Endothelial cell of umbilical vein (primary cell): Measurements from ENCODE around the gene COPS3. TPM values are rescaled to one million over a fixed set of nuclear protein-coding genes. Genes with fewer than 3 reads are reported as not detected.

Experiments
- BruUV-seq: library from RNA; stranded (reverse); fragments of 400-500 nt; replicated peaks from 2 replicates; lab custom pipeline; 2021; lab: Mats Ljungman, UMichigan
- CTCF ChIA-PET: fragments of 300-600, 350-600 bp; sonication (Branson Sonifier 250); formaldehyde crosslinking; loops from one replicate; lab custom pipeline; 2021; ENCODE audit warnings: antibody characterized with exemption, inconsistent platforms; lab: Charles Lee
- POLR2A ChIA-PET: fragments of 300-600, 350-600 bp; sonication (Branson Sonifier 250); formaldehyde crosslinking; loops from one replicate; lab custom pipeline; 2021; ENCODE audit warnings: antibody characterized with exemption, inconsistent platforms; lab: Charles Lee
- DNase-seq: peaks from one replicate; pipeline ENCODE4 v3.0.0-alpha.2; 2011; ENCODE audit warnings: low read depth, low spot score
- FAIRE-seq: peaks from 2 replicates; lab custom pipeline; 2011; peaks lifted over from hg19 to GRCh38; lab: Jason Lieb, UNC
- H2AFZ ChIP-seq: 2 replicates; pipeline ENCODE4 v1.6.0; 2012; ENCODE audit warnings: low read depth, low read length, control low read depth, inconsistent platforms
- H3K27ac ChIP-seq: 2 replicates; pipeline ENCODE4 v1.5.1; 2011; ENCODE audit warnings: low read depth, mild to moderate bottlenecking, control low read depth, low read length, moderate library complexity; ENCODE audit not compliant: insufficient read depth
- H3K27me3 ChIP-seq, 2 experiments: 2 replicates each; pipeline versions ENCODE4 v1.6.0 to v1.6.1; 2011; ENCODE audit warnings: low read length in 2 of 2, mixed read lengths in 1 of 2; ENCODE audit not compliant: control insufficient read depth in 2 of 2, insufficient read depth in 2 of 2
- H3K36me3 ChIP-seq, 2 experiments: 2 replicates in 1 of 2; 3 replicates in 1 of 2; pipeline ENCODE4 v1.5.1; 2011; ENCODE audit warnings: low read length in 2 of 2, mild to moderate bottlenecking in 1 of 2, moderate library complexity in 1 of 2; ENCODE audit not compliant: control insufficient read depth in 2 of 2, insufficient read depth in 2 of 2; ENCODE audit errors: extremely low read depth in 1 of 2
- H3K4me1 ChIP-seq: 3 replicates; pipeline ENCODE4 v1.5.1; 2011; ENCODE audit warnings: mild to moderate bottlenecking, low read length; ENCODE audit not compliant: control insufficient read depth, insufficient read depth; ENCODE audit errors: extremely low read depth
- H3K4me2 ChIP-seq: 2 replicates; pipeline ENCODE4 v1.6.1; 2011; ENCODE audit warnings: low read length, control low read depth, mixed read lengths; ENCODE audit not compliant: insufficient read depth
- H3K4me3 ChIP-seq, 3 experiments: fragments of 200-600 bp in 1 of 3; sonication (generic), shearing (Covaris generic) in 1 of 3; replicated peaks in 1 of 3; 2 replicates each; pipeline ENCODE4 v1.5.1; 2011 to 2016; ENCODE audit warnings: control low read depth in 3 of 3, low read length in 3 of 3, mild to moderate bottlenecking in 2 of 3, inconsistent platforms in 1 of 3, low read depth in 1 of 3, moderate library complexity in 1 of 3; ENCODE audit not compliant: insufficient read depth in 1 of 3
- H3K79me2 ChIP-seq: 2 replicates; pipeline ENCODE4 v1.6.0; 2012; ENCODE audit warnings: low read length, inconsistent platforms; ENCODE audit not compliant: control insufficient read depth, insufficient read depth
- H3K9ac ChIP-seq: replicated peaks from 2 replicates; pipeline ENCODE3; 2011; ENCODE audit warnings: low read length, control low read depth; ENCODE audit not compliant: insufficient read depth; ENCODE audit errors: extremely low read depth
- H3K9me1 ChIP-seq: replicated peaks from 3 replicates; pipeline ENCODE4 v1.6.0; 2011; ENCODE audit warnings: mild to moderate bottlenecking, low read length; ENCODE audit not compliant: control insufficient read depth, insufficient read depth; ENCODE audit errors: extremely low read depth
- H3K9me3 ChIP-seq: replicated peaks from 2 replicates; pipeline ENCODE4 v1.5.1; 2012; ENCODE audit warnings: low read length, inconsistent platforms; ENCODE audit not compliant: control insufficient read depth, insufficient read depth
- H4K20me1 ChIP-seq: replicated peaks from 2 replicates; pipeline ENCODE3; 2011; ENCODE audit warnings: mild to moderate bottlenecking, low read length; ENCODE audit not compliant: control insufficient read depth, insufficient read depth; ENCODE audit errors: extremely low read depth
- CTCF ChIP-seq, 2 donors: IDR thresholded peaks; 1 replicate in 1 of 2; 2 replicates in 1 of 2; pipeline ENCODE4 v1.5.1; 2011; ENCODE audit warnings: low read length in 2 of 2, mild to moderate bottlenecking in 2 of 2, moderate library complexity in 2 of 2, control low read depth in 1 of 2, inconsistent platforms in 1 of 2, low read depth in 1 of 2; ENCODE audit not compliant: insufficient read depth in 1 of 2; ENCODE audit errors: extremely low read depth in 1 of 2
- EZH2 ChIP-seq: IDR thresholded peaks from 2 replicates; pipeline ENCODE4 v1.6.1; 2012; ENCODE audit warnings: borderline replicate concordance, low read depth, mild to moderate bottlenecking, moderate library complexity, low read length, inconsistent platforms; ENCODE audit not compliant: severe bottlenecking
- FOS ChIP-seq: IDR thresholded peaks from 2 replicates; pipeline ENCODE4 v1.6.1; 2011; ENCODE audit warnings: mild to moderate bottlenecking, low read length, moderate library complexity, borderline replicate concordance; ENCODE audit not compliant: insufficient read depth
- GATA2 ChIP-seq: IDR thresholded peaks from 2 replicates; pipeline ENCODE4 v1.7.0; 2011; ENCODE audit warnings: low read depth, mild to moderate bottlenecking, moderate library complexity, mixed read lengths, low read length; ENCODE audit not compliant: insufficient read length, insufficient read depth
- JUN ChIP-seq: IDR thresholded peaks from 2 replicates; pipeline ENCODE4 v1.6.1; 2011; ENCODE audit warnings: borderline replicate concordance, low read depth; ENCODE audit not compliant: insufficient read length, insufficient read depth
- MAX ChIP-seq: IDR thresholded peaks from 2 replicates; pipeline ENCODE4 v1.6.1; 2011; ENCODE audit not compliant: insufficient read depth, insufficient read length
- MYC ChIP-seq: IDR thresholded peaks from one replicate; pipeline ENCODE4 v1.6.1; 2011; ENCODE audit warnings: mild to moderate bottlenecking, low read depth, low read length
- POLR2A ChIP-seq: IDR thresholded peaks from 2 replicates; pipeline ENCODE4 v1.6.1; 2012; ENCODE audit warnings: low read depth, mild to moderate bottlenecking, control low read depth, low read length
- POLR2AphosphoS5 ChIP-seq: IDR thresholded peaks from 2 replicates; pipeline ENCODE4 v1.6.1; 2012; ENCODE audit warnings: low read depth, mild to moderate bottlenecking, control low read depth, low read length, moderate library complexity; ENCODE audit not compliant: insufficient read depth
- dilution Hi-C: fragments of 300-500 bp; cut with MboI; formaldehyde crosslinking; loops from one replicate; pipeline ENCODE4 v1.15.0; 2019; ENCODE audit warnings: low sequenced_read_pairs; ENCODE audit not compliant: extremely low pct_ligation_motif_present
- intact Hi-C: fragments of 100-400 bp; cut with micrococcal nuclease; formaldehyde crosslinking; loops from one replicate; pipeline ENCODE4 v1.10.0; 2022
- polyA plus RNA-seq, 4 experiments: library from polyadenylated mRNA; depleted of rRNA in 3 of 4; stranded (reverse) in 3 of 4; unstranded in 1 of 4; fragments of >200 nt; gene quantifications; 2 replicates each; pipeline versions ENCODE4 v1.2.1 to v1.2.3, GENCODE V29; 2011 to 2012; ENCODE audit warnings: missing spikeins in 1 of 4
- total RNA-seq: library from RNA; stranded (reverse); gene quantifications from 2 replicates; pipeline ENCODE4 v1.2.3, GENCODE V29; 2021

The COPS3 gene
- total and polyA plus RNA-seq, 2 donors (not counting 3 experiments of a cell fraction or from before 2014, with no cell fraction given), result 54.8 to 80.9 TPM

GRCh38 chr17:17252149-17252661 is 28.8 kb downstream of the COPS3 start:
- dilution Hi-C loops (no loop called here), intact Hi-C loops (no loop called here)
- ChIA-PET POLR2A (no interaction called here), CTCF (interaction anchor here (1.0 kb wide), 1 partner anchor 8 kb away, joined by 3 read pairs; no protein-coding TSS in a partner anchor)
- no peaks in the 10 kb centered on the region for H4K20me1 ChIP-seq
- H2AFZ ChIP-seq, result no peak overlapping the region
- no peak for TF ChIP-seq MAX
- TF ChIP-seq MYC, result no peak
- no peak for TF ChIP-seq EZH2
- TF ChIP-seq POLR2AphosphoS5, result no peak
- TF ChIP-seq JUN, result no peak
- TF ChIP-seq GATA2, result no peak
- no peak for TF ChIP-seq CTCF (IDR thresholded peaks at IDR 0.05; ENCODE audit: extremely low read depth in 1 of 2, insufficient read depth in 1 of 2, low read depth in 1 of 2, low read length in 2 of 2)
- TF ChIP-seq FOS, result no peak
- TF ChIP-seq POLR2A, result no peak
- no peak overlapping the region for H3K4me2 ChIP-seq
- no peaks in the 10 kb centered on the region for H3K9me3 ChIP-seq
- no peak overlapping the region for H3K4me3 ChIP-seq
- no peak overlapping the region for H3K27ac ChIP-seq
- peaks cover 12 to 26% of the 10 kb centered on the region in 2 experiments for H3K36me3 ChIP-seq
- H3K79me2 ChIP-seq, result no peaks in the 10 kb centered on the region
- FAIRE-seq, result no peak
- no peak overlapping the region for H3K9ac ChIP-seq
- H3K27me3 ChIP-seq, result no peaks in the 10 kb centered on the region
- no peaks in the 10 kb centered on the region for H3K9me1 ChIP-seq
- DNase-seq, result no peak
- BruUV-seq, result no TSS peak
- no peaks in the 10 kb centered on the region for H3K4me1 ChIP-seq
